NCI-H774 (cell line): ENCODE results near the gene L3MBTL4.

Experiments used
- DNase-seq: peaks from one replicate; lab custom pipeline; 2025; lab: John Stamatoyannopoulos, UW

L3MBTL4 gene

DNA sequence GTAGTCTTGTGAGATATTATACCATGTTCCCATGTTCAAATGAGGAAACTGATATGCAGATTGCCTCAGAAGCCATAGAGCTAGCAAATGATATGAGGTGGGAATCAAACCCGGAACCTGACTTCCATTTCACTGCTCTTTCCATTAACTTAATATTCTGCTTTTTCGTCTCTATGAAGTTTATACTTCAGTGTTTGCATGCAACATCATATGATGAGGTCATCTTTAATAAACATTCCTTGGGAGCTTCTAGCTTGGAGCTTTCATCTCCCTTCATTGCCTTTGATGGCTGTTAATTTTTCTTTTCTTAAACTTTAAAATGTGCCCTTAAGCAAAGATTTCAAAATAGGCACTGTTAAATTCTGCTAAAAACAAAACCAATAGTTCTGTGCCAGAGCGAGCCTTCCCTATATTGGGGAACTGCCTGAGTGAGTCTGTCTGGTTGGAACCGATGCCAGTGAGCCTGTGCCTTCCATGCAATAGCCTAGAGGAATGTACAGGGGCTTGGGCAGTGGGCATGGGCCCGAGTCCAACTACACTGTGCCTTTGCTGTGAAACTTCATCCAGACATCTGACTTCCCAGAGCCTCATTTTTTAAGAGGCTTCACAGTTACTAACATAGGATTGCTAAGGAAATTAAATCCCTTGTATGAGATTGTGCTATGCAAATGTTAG, 428.3 kb downstream of the L3MBTL4 start:
- DNase-seq, result no peak

DNA sequence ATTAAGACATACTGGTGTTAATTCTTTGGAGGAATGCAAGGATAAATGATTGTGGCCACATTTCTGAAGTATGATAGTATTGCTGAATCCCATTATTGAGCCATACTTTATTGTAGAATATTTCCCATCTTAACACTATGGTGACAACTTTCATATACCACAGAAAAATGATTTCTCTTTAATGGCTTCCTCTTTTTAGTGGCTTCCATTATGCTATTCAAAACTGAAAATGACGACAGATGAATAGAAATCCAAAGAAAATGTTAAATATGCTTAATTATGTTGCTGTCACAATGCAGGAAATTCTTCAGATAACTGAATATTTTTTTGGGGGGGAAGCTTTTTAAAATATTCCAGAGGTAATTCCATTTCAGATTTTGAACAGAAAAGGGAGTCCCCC, 430.5 kb downstream of the L3MBTL4 start:
- no peak for DNase-seq

GRCh38 chr18:5983488-5983887, 431.2 kb downstream of the L3MBTL4 start:
- no peak for DNase-seq

- no peak for DNase-seq
Observed at GRCh38 chr18:5982332-5982731, 432.4 kb downstream of the L3MBTL4 start.

- DNase-seq, result no peak
Observed at GRCh38 chr18:5980721-5981120, 434.0 kb downstream of the L3MBTL4 start.

DNA sequence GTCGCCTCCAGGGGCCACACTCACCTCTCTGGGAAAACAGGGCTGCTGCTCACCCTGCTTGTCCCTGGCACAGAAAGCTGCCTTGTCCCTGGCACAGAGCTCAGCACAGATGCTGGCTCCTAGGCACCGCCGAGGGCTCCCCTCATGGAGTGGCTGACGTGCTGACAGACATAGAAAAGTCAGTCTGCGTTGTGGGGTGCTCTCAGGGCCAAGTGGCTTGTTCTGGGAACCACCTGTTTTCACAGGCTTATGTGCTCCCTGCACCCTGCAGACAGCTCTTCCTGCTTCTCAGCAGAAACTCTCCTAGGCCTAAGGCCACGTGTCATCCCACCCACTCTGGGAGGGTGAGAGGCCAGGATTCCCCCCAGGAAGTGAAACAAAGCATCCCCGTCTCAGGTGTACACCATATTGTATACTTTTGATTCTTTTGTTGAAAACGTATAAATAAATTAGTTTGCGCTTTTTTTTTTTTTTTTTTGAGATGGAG, 434.7 kb downstream of the L3MBTL4 start:
- no peak for DNase-seq

DNA sequence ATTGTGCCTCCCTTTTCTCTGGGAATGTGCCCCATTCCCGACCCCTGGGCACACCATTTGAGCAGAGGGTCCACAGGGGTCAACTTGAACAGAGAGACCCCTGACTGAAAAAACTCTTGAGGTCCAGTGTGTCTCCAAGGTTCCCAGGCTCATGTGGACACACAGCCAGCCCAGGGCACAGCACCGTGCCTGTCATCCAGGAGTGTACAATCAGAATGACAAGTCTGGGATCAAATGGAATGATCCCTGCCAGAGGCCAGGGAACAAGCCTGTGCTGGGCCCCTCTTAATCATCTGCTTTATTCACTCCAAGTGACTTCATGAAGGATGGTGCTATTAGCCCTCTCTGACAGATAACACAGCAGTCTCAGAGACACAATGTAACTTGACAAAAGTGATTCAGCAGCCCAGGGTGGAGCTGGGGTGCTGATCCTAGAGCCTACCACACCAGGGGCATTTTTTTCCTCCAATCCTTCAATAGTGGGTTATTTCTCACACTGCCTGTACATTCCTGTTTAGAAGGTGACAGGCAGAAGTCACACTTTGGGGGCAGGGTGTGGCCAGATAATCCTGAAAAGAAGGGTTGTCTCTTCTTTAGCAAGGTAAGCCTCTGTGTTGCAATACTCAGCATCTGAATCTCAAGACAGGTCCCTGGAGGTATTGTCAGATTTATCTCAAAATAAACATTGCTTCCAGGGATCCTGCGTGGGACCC, 435.4 kb downstream of the L3MBTL4 start:
- DNase-seq, result no peak

DNA sequence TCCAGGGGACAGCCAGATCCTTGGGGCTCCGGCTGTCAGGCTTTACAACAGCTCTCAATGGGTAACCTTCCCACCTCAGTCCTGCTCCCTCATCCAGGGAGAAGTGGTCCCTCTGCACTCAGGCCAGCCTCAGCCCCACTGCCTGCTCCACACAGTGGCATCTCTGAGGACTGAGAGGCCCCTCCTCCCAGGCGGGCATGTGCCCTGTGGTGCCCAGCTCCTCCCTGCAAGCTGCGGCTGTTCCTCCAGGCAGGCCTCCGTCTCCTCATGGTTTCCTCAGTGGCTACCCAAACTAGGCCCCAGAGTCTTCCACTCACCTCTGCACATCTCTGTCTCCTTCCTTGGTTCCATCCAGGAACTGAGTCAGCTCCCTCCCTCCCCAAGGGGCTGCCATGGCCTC, 437.7 kb downstream of the L3MBTL4 start:
- no peak for DNase-seq

DNA sequence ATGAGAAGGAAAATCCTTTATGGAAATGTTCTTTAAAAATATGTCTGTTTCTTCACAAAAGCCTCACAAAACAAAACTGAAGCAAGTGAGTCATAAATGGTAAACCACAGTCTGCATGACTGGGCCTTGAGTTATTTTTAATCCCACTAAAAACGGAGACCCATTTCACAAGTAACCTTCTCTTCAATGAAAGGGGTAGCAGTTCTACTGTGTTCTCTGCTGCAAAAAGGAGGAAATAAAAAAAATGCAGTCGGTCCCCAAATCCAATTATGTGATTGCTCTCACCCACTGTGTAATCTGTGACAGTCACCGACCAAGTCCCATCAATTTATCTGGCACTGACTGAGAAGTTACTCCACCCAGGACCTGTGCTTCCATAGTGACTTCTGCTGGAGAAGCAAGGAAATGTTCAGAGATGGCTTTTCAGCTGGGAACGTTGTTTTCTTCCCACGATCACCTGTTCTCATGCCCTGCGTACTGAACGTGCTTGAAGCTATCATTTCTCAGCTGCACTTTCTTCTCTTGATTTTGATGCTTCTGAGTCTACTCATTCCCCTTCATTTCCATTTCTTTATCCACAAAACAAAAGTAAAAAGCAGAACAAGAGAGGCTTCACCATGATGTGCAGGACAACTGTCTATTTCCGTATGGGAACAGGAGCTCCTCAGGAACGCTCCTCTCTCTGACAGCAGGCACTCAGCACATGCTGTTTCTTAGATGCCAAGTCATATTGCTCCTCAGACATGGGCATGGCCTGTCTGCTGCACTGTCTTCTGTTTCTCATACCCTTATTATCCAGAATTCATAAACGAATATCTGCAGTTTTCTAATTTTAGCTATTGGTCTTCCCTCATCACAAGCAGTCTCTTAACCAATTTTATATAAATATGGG, 439.4 kb downstream of the L3MBTL4 start:
- no peak for DNase-seq

GRCh38 chr18:5974696-5975095, 440.0 kb downstream of the L3MBTL4 start:
- no peak for DNase-seq

DNA sequence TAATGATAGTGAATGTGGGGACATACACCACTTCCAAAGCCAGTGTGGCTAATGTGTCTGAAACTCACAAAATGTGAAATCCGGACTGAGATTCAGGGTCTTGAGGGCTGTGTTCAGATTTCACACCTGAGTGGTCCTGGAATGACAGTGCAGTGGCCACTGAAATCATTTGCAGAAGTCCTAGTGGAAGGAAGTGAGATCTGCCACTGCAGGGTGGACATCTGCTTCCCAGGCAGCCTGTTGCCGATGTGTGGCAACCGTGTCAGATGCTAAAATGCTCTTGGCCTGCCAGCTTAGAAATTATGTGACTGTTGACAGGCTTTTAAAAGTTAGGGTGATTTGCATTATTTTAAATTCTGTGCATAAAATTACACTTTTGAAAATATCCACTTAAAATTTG, 441.6 kb downstream of the L3MBTL4 start:
- no peak for DNase-seq

DNA sequence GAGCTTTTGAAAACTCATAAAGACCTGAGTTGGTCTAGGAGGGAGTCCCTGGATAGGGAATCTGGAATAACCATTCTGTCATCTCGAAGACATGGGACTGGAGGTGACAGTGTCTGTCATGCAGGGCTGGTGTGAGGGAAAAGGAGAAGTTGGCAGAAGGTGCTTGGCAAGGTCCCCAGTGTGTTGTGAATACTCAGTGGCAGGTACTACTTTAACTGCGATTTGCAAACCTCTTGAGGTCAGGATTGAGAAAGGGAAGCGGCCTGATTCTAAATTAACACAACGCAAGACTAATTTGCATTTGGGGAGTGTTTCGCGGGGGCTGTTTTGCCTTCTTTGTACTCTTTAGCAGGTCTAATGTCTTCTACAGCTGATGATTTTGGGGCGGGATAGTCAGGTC, 442.4 kb downstream of the L3MBTL4 start:
- no peak for DNase-seq

GRCh38 chr18:5969989-5970403, 444.7 kb downstream of the L3MBTL4 start:
- no peak for DNase-seq

- no peak for DNase-seq
Observed at GRCh38 chr18:5969355-5969988, 445.2 kb downstream of the L3MBTL4 start.

- DNase-seq, result no peak
Observed at GRCh38 chr18:5967666-5968065, 447.0 kb downstream of the L3MBTL4 start.

DNA sequence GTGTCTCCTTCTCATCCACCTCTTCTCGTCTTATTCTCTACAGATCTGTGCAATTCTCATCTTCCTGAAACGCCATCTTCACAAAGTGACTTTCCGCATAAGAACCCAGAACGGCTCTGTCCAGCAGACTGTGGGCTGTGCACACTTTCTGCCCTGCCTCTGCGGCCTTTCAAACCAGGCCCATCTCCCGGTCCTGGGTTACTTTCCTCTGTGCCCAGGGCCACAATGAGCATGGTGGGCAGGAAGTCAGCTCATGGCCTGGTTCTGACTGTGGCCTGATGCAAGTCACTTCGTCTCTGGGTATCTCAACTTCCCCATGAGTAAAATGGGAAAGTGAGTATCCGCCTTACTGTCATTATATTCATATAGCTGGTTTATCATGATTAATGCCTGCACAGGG, 447.7 kb downstream of the L3MBTL4 start:
- DNase-seq, result no peak

DNA sequence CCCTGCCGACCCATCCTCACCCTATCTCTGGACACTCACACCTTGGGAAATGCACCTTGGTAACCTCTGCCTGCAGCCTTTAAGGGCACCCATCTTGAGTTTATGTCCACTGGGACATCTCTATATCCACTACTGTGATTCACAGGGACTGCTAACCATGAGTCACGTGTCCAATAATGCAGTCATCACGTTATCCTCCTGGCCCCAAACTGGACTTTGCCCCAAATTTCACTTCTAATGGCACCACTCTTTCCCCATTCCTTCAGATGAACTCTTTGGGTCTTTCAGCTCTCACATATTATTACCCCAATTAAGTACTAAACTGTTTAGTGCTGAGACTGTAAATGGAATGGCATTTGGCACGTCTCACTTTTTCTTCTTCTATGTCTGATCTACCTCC, 448.2 kb downstream of the L3MBTL4 start:
- no peak for DNase-seq

DNA sequence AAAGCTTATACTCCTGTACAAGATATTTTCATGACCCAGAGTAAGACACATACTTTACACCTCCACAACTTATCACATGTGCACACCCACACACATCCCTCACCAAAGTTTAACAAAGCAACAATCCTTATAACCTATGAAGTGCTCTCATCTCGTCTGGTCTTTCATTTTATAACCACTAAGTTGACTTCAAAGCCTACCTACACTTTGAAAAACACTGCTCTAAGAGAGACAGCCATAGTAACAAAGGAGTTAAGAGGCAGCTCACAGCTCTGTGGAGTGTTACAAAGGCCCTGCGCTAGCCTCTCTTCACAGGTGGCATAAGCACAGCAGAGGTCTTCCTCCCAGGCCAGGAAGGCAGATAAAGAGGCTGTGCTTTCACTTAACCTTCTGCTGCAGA, 449.7 kb downstream of the L3MBTL4 start:
- no peak for DNase-seq

DNA sequence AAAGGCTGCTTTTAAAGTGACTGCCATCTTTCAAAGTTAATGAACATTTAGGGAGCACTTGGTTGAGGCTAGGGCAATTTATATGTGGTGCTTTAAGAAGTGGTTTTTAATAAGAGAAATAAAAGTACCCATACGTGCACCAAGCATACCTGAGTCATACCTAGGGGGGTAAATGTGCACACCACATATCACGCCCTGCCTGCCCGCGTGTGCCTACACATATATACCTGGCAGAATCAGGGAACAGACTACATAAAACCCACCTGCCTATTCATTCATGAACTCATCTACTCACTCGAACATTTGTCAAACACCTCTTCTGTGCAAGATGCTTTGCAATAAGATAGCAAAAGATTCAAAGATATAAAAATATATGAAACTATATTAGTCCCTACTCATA, 450.1 kb downstream of the L3MBTL4 start:
- DNase-seq, result no peak

GRCh38 chr18:5964108-5964507, 450.6 kb downstream of the L3MBTL4 start:
- DNase-seq, result no peak

DNA sequence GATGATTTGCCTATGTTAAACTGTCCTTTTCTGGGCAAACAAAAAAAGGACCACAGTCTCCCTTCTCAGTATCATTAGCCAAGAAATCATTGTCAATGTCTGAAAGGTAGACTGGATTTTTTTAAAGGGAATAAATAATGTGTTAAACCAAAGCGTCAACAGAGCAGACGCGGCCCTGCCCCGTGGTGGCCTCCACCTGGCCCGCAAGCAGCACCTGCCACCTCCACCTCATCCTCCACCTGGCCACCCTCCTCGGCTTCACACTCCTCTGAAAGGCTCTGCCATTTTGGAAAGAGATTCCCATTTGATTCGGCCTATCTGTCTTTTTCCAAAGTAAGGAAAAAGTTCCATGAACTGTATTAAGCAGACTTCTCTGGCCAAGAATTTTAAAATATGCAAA, 451.4 kb downstream of the L3MBTL4 start:
- no peak for DNase-seq

DNA sequence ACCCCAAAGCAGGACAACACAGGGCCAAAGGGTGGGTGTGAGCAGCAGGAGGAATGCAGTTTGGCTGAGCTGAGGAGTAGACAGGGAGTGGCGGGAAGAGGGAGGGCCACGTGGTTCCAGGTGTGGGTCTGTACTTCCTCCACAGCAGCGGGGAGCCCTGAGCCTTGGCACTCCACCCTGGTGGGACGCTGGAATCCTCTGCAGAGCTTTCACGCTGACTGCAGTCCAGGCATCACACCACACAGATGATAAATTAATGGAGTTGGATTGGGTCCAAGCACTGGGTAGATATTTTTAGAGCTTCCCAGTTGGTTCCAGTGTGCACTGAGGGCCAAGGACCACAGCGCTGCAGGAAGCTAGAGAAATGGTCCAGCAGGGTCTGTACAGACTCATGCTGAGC, 452.3 kb downstream of the L3MBTL4 start:
- DNase-seq, result no peak
